ENCODE data around the gene FAM177B. TPM values are rescaled to one million over a fixed set of nuclear protein-coding genes. Genes with fewer than 3 reads are reported as not detected.
"Not testable (repeated sequence)": the region's sequence is repeated elsewhere in the genome, so short reads cannot be mapped to it uniquely, and the experiment has no call there.

Gene FAM177B
- total and polyA plus RNA-seq, 3 donors from 2014 or later: 0.71 to 2.3 TPM; not detected in 1

DNA sequence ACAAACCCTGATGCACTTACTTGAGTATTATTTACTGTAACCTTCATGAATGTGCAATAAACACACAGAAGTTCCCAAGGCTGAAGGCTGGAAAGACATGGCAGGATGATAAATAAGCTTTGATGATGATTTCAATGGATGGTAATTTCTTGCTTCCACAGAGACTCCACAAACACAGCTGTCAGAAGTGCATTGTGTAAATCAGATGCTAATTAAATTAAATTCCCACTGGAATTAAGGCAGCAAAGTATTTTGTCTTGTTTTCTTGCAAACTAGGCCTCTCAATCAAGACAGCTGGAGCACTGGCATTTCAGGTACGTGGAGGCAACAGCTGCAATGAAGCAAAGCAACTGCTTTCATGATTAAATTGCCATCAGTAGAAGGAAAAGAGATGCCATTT lies 24.1 kb downstream of the FAM177B start:
- no peak overlapping the region for H3K4me3 ChIP-seq
- TF ChIP-seq POLR2A (IDR thresholded peaks at IDR 0.05): no peak
- TF ChIP-seq, protein P1, sequence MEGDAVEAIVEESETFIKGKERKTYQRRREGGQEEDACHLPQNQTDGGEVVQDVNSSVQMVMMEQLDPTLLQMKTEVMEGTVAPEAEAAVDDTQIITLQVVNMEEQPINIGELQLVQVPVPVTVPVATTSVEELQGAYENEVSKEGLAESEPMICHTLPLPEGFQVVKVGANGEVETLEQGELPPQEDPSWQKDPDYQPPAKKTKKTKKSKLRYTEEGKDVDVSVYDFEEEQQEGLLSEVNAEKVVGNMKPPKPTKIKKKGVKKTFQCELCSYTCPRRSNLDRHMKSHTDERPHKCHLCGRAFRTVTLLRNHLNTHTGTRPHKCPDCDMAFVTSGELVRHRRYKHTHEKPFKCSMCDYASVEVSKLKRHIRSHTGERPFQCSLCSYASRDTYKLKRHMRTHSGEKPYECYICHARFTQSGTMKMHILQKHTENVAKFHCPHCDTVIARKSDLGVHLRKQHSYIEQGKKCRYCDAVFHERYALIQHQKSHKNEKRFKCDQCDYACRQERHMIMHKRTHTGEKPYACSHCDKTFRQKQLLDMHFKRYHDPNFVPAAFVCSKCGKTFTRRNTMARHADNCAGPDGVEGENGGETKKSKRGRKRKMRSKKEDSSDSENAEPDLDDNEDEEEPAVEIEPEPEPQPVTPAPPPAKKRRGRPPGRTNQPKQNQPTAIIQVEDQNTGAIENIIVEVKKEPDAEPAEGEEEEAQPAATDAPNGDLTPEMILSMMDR (IDR thresholded peaks at IDR 0.05): no peak

DNA sequence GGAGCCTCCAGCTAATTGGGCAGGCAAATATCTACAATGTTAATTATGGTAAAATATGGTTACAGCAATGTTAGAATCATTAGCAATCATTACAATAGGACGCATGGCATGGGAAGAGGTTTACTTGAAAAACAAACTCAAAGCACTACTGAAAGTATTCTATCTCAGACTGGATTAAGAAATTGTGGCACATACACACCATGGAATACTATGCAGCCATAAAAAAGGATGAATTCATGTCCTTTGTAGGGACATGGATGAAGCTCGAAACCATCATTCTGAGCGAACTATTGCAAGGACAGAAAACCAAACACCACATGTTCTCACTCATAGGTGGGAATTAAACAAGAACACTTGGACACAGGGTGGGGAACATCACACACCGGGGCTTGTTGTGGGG lies 25.2 kb downstream of the FAM177B start:
- H3K9me3 ChIP-seq; DNase-seq; H3K4me3 ChIP-seq; H3K27me3 ChIP-seq; intact Hi-C loops (cut with DNase I; ENCODE audit: low total_unique reads); H3K4me1 ChIP-seq; H3K27ac ChIP-seq; H3K36me3 ChIP-seq (ENCODE audit: low read depth, missing control alignments): not testable (repeated sequence)
- WGBS, 2 donors: 44 to 68% methylated on average over 4 of the region's 4 CpGs

More for the DNA sequence above, 24.1 kb downstream of the FAM177B start:
- intact Hi-C loops (cut with DNase I; ENCODE audit: low total_unique reads): no loop called here
- Histone ChIP-seq H3K36me3 (ENCODE audit: low read depth, missing control alignments) (no peaks in the 10 kb centered on the region), H3K4me1 (no peaks in the 10 kb centered on the region), H3K27me3 (no peaks in the 10 kb centered on the region), H3K9me3 (no peaks in the 10 kb centered on the region), H3K27ac (no peak overlapping the region)
- 87 to 96% methylated on average over 1 of the region's 1 CpG for WGBS, 2 donors
- no peak for DNase-seq

DNA sequence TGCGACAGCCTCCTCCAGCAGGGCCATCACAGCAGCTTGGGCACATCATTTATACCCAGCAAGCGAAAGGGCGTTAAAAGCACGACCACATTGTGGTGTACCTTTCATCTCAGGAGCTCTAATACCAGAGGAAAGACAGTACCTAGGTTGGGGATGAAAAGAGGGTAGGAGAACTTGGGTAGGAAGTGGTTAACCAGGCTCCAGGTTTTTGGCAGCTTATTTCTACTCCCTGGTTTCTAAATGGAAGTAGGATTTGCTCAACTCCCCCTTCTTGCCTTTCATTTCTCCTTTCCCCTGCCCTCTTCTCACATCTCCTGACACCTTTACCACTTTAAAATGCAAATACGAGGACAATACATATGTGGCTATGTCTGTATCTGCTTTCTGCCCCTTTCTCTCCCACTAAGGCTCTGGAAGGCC lies 30.2 kb downstream of the FAM177B start:
- Histone ChIP-seq H3K27ac (no peak overlapping the region), H3K36me3 (ENCODE audit: low read depth, missing control alignments) (no peaks in the 10 kb centered on the region), H3K4me1 (no peaks in the 10 kb centered on the region), H3K27me3 (no peaks in the 10 kb centered on the region), H3K4me3 (no peak overlapping the region), H3K9me3 (no peaks in the 10 kb centered on the region)
- intact Hi-C loops (cut with DNase I; ENCODE audit: low total_unique reads): no loop called here
- no peak for DNase-seq
- TF ChIP-seq POLR2A (IDR thresholded peaks at IDR 0.05): no peak
- WGBS, 2 donors: 87 to 94% methylated on average over 5 of the region's 5 CpGs

DNA sequence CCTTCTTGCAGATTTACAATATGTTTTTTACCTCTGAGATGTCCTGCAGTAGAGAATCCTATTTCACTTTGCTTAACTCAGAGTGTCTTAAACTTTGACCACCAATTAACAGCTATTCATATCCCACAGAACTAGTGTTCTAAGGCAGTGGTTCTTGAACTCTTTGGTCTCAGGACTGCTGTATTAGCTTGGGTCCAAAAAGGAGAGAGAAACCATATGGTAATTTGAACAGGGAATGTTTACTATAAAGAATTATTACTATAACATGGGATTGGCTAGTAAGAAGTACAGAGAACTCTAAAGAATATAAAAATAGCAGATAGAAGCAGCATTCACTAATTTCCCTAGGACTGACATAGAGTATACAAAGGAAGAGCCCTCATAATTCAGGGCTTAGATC lies 31.6 kb downstream of the FAM177B start:
- no peaks in the 10 kb centered on the region for H3K27me3 ChIP-seq
- H3K4me1 ChIP-seq: no peaks in the 10 kb centered on the region
- H3K4me3 ChIP-seq: no peak overlapping the region
- no peak for DNase-seq
- TF ChIP-seq, protein P1 (IDR thresholded peaks at IDR 0.05): no peak
- TF ChIP-seq POLR2A (IDR thresholded peaks at IDR 0.05): no peak
- intact Hi-C loops (cut with DNase I; ENCODE audit: low total_unique reads): no loop called here
- no peaks in the 10 kb centered on the region for H3K9me3 ChIP-seq
- no peaks in the 10 kb centered on the region for H3K36me3 ChIP-seq (ENCODE audit: low read depth, missing control alignments)
- no peak overlapping the region for H3K27ac ChIP-seq

DNA sequence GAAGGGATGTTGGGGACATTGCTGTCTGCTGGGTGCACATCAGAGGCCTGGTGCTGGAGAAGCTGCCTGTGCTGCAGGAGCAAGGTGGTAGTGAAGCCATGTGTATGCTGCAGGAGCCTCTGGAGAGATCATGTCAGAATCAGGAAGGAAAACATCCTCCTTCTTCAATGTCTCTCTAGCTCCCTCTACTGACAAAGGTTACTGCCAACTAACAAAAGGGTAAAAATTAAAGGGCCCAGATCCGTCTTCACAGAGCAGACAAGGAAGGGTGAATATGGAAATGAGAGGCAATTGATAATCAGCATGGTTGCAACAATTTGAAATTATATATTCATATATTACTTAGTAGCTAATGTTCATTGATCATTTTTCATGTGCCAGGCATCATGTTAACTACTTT lies 32.2 kb downstream of the FAM177B start:
- H3K27me3 ChIP-seq: no peaks in the 10 kb centered on the region
- no peak overlapping the region for H3K4me3 ChIP-seq
- no peaks in the 10 kb centered on the region for H3K4me1 ChIP-seq
- DNase-seq: no peak
- intact Hi-C loops (cut with DNase I; ENCODE audit: low total_unique reads): no loop called here
- WGBS, 2 donors: 48 to 81% methylated on average over 1 of the region's 1 CpG
- TF ChIP-seq POLR2A (IDR thresholded peaks at IDR 0.05): no peak
- TF ChIP-seq, protein P1 (IDR thresholded peaks at IDR 0.05): no peak
- no peak overlapping the region for H3K27ac ChIP-seq
- H3K36me3 ChIP-seq (ENCODE audit: low read depth, missing control alignments): no peaks in the 10 kb centered on the region
- no peaks in the 10 kb centered on the region for H3K9me3 ChIP-seq

DNA sequence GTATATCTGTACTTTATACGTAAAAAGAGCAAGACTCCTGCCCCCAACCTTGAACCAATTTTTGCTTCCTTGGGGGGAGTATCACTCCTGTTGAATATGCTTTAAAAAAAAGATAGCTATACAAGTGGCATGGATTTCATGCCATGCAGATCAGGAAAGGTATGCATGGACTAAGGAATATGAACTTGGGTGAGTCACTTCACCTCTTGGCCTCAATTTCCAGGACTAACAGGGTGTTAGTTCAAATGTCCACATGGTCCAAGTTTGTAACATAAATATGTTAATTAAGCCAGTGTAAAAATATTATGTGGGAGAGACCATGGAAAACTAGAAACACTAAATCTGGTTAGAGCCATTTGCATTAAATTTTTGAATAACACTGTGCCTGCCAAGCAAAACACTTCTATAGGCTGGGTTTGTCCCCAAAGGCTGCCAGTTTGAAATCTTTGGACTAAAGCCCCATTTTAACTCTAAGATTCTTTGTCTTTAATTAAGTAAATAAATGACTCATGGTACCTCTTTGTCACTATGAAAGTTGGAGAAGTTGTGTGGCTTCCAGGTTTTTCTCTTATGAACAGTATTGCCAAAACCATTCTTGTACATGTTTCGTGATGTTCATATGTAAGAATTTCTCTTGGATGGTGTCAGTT lies 33.1 kb downstream of the FAM177B start:
- TF ChIP-seq, protein P1 (IDR thresholded peaks at IDR 0.05): no peak
- TF ChIP-seq POLR2A (IDR thresholded peaks at IDR 0.05): no peak
- intact Hi-C loops (cut with DNase I; ENCODE audit: low total_unique reads): no loop called here

More for the DNA sequence above, 33.1 kb downstream of the FAM177B start:
- Histone ChIP-seq H3K27me3 (no peaks in the 10 kb centered on the region), H3K4me1 (no peaks in the 10 kb centered on the region), H3K36me3 (ENCODE audit: low read depth, missing control alignments) (no peaks in the 10 kb centered on the region), H3K9me3 (no peaks in the 10 kb centered on the region), H3K27ac (no peak overlapping the region), H3K4me3 (no peak overlapping the region)
- DNase-seq: no peak
- WGBS, 2 donors: 85% methylated on average over 2 of the region's 2 CpGs
